HepG2 (cell line): Measurements from ENCODE around the gene PGLYRP4. TPM values are rescaled to one million over a fixed set of nuclear protein-coding genes. Genes with fewer than 3 reads are reported as not detected.

ENCODE experiments used
- ATAC-seq: fragments of 200-7000 bp; cut with Tn5 transposase; 3 replicates; pipeline ENCODE4 v1.9.1; 2020; ENCODE audit warnings: mild to moderate bottlenecking, moderate library complexity
- BruUV-seq: library from RNA; stranded (reverse); fragments of 400-500 nt; replicated peaks from 2 replicates; lab custom pipeline; 2021; lab: Mats Ljungman, UMichigan
- CTCF ChIA-PET: fragments of 300-600 bp; formaldehyde crosslinking; extraction: SDS; loops from one replicate; lab custom pipeline; 2021; ENCODE audit warnings: low total read pairs, inconsistent platforms, low intra/inter-chr PET ratio; lab: Yijun Ruan, JAX
- POLR2A ChIA-PET: fragments of 350-600 bp; sonication (Branson Sonifier 250); formaldehyde crosslinking; loops from one replicate; lab custom pipeline; 2020; ENCODE audit warnings: antibody characterized with exemption, inconsistent platforms; lab: Yijun Ruan, JAX
- DNase-seq: peaks from one replicate; pipeline ENCODE4 v3.0.0-alpha.2; 2015; ENCODE audit warnings: low spot score
- FAIRE-seq: peaks from 3 replicates; lab custom pipeline; 2011; peaks lifted over from hg19 to GRCh38; lab: Jason Lieb, UNC
- H2AFZ ChIP-seq: one replicate; pipeline ENCODE4 v1.6.1; 2011; ENCODE audit warnings: low read length, inconsistent platforms
- H3K27ac ChIP-seq: fragments of 300-600 bp; 3 replicates; pipeline ENCODE4 v1.8.0; 2011; ENCODE audit warnings: mixed run types, mild to moderate bottlenecking, mixed read lengths, low read length, inconsistent platforms; ENCODE audit not compliant: insufficient read depth; ENCODE audit errors: extremely low read length
- H3K27me3 ChIP-seq, 2 experiments: fragments of 200-600 bp in 1 of 2; 2 replicates in 1 of 2; 3 replicates in 1 of 2; pipeline versions ENCODE4 v1.6.0 to v1.8.0; 2011; ENCODE audit warnings: low read length in 2 of 2, mild to moderate bottlenecking in 2 of 2, moderate library complexity in 2 of 2, inconsistent platforms in 1 of 2; ENCODE audit not compliant: insufficient read depth in 2 of 2, control insufficient read depth in 1 of 2
- H3K36me3 ChIP-seq, 2 experiments: fragments of 200-600 bp in 1 of 2; replicated peaks in 1 of 2; 2 replicates in 1 of 2; 3 replicates in 1 of 2; pipeline versions ENCODE4 v1.5.1 to v1.8.0; 2011; ENCODE audit warnings: low read length in 2 of 2, inconsistent platforms in 1 of 2; ENCODE audit not compliant: insufficient read depth in 2 of 2, control insufficient read depth in 1 of 2
- H3K4me1 ChIP-seq: 2 replicates; pipeline ENCODE4 v1.5.1; 2012; ENCODE audit warnings: low read length, inconsistent platforms; ENCODE audit not compliant: insufficient read depth
- H3K4me2 ChIP-seq: 2 replicates; pipeline ENCODE4 v1.6.0; 2011; ENCODE audit warnings: low read depth, low read length, inconsistent platforms
- H3K4me3 ChIP-seq, 3 experiments: fragments of 200-600 bp in 1 of 3; sonication (generic), shearing (Covaris generic) in 1 of 3; replicated peaks in 1 of 3; 2 replicates each; pipeline ENCODE4 v1.5.1; 2011 to 2016; ENCODE audit warnings: low read length in 3 of 3, inconsistent platforms in 2 of 3, low read depth in 2 of 3, mild to moderate bottlenecking in 2 of 3, control low read depth in 1 of 3, mixed read lengths in 1 of 3; ENCODE audit not compliant: insufficient read depth in 1 of 3
- H3K79me2 ChIP-seq: one replicate; pipeline ENCODE4 v1.6.1; 2011; ENCODE audit warnings: low read length, inconsistent platforms; ENCODE audit not compliant: insufficient read depth
- H3K9ac ChIP-seq: 2 replicates; pipeline ENCODE4 v1.6.0; 2011; ENCODE audit warnings: mild to moderate bottlenecking, low read depth, low read length, inconsistent platforms; ENCODE audit not compliant: insufficient read depth
- H3K9me3 ChIP-seq: 2 replicates; pipeline ENCODE4 v1.5.1; 2012; ENCODE audit warnings: mild to moderate bottlenecking, low read length
- H4K20me1 ChIP-seq: 2 replicates; pipeline ENCODE4 v1.6.0; 2011; ENCODE audit warnings: inconsistent platforms, mild to moderate bottlenecking, low read length, moderate library complexity; ENCODE audit not compliant: insufficient read depth
- HNRNPH1 ChIP-seq: fragments of 200-400 bp; formaldehyde crosslinking; optimal IDR thresholded peaks from 2 replicates; pipeline ENCODE3; 2017; ENCODE audit warnings: mild to moderate bottlenecking, low read depth, low read length
- NFE2 ChIP-seq: sonication (generic); formaldehyde crosslinking; IDR thresholded peaks from 2 replicates; pipeline ENCODE4 v1.4.0; 2020; ENCODE audit warnings: missing genetic modification reagents
- NFE2L2 ChIP-seq: fragments of 150-350 bp; IDR thresholded peaks from 2 replicates; pipeline ENCODE4 v1.6.1; 2014; ENCODE audit warnings: low read length
- REXO4 ChIP-seq: sonication (generic); formaldehyde crosslinking; IDR thresholded peaks from 2 replicates; pipeline ENCODE4 v1.8.0; 2022; ENCODE audit warnings: missing genetic modification reagents, mild to moderate bottlenecking, borderline replicate concordance
- RFXANK ChIP-seq: IDR thresholded peaks from 2 replicates; pipeline ENCODE4 v1.6.1; 2016
- TRAFD1 ChIP-seq: sonication (generic); formaldehyde crosslinking; IDR thresholded peaks from 2 replicates; pipeline ENCODE4 v1.5.1; 2020; ENCODE audit warnings: missing genetic modification reagents, mild to moderate bottlenecking, borderline replicate concordance
- ZSCAN12 ChIP-seq: sonication (generic); formaldehyde crosslinking; IDR thresholded peaks from 2 replicates; pipeline ENCODE4 v1.9.0; 2021; ENCODE audit warnings: mild to moderate bottlenecking, missing genetic modification reagents
- WGBS: methylation state at CpG from one replicate; pipeline ENCODE4 v1.1.6; 2017; ENCODE audit warnings: low lambda C conversion rate; 5-methylcytosine and 5-hydroxymethylcytosine counted together
- in situ Hi-C: cut with HindIII; loops from 2 replicates; pipeline ENCODE4 v1.10.0; 2017; ENCODE audit warnings: low pct_unique_long_range_greater_than_20kb; ENCODE audit not compliant: extremely low pct_ligation_motif_present
- intact Hi-C: fragments of 100-400 bp; cut with micrococcal nuclease; formaldehyde crosslinking; loops from one replicate; pipeline ENCODE4 v1.10.0; 2022; ENCODE audit not compliant: unreplicated experiment
- polyA plus RNA-seq, 8 experiments: library from polyadenylated mRNA; depleted of rRNA in 3 of 8; stranded (reverse) in 7 of 8; unstranded in 1 of 8; fragments of >200 nt; fragmentation: Illumina TruSeq in 4 of 8; extraction: Trizol in 4 of 8; gene quantifications; 2 replicates each; pipeline versions ENCODE4 v1.2.1 to v1.2.3, GENCODE V29; 2011 to 2016; ENCODE audit warnings: low read depth in 4 of 8, missing spikeins in 1 of 8, mixed read lengths in 1 of 8; ENCODE audit not compliant: insufficient read depth in 1 of 8
- total RNA-seq, 5 experiments: library from RNA; depleted of rRNA; stranded (reverse); fragments of >200 nt; fragmentation: Illumina TruSeq; extraction: Trizol; gene quantifications; 2 replicates each; pipeline ENCODE4 v1.2.3, GENCODE V29; 2016; ENCODE audit warnings: low read depth in 1 of 5
- TF ChIP-seq, protein P1 (sequence below): IDR thresholded peaks from 2 replicates; pipeline ENCODE4 v1.6.1; 2016; ENCODE audit warnings: missing genetic modification reagents, missing compliant biosample characterization
- TF ChIP-seq, protein P2 (sequence below), 2 experiments: fragments of 450-650 bp in 1 of 2; sonication (generic) in 1 of 2; formaldehyde crosslinking; IDR thresholded peaks; 2 replicates each; pipeline versions ENCODE4 v1.5.0 to v1.8.0; 2020 to 2022; ENCODE audit warnings: mild to moderate bottlenecking in 1 of 2, missing genetic modification reagents in 1 of 2
- TF ChIP-seq, protein P3 (sequence below): sonication (generic); formaldehyde crosslinking; IDR thresholded peaks from 2 replicates; pipeline ENCODE4 v1.4.0; 2020; ENCODE audit warnings: missing genetic modification reagents, borderline replicate concordance

Gene PGLYRP4
- total and polyA plus RNA-seq, 2 of the 13 experiments (the other 11 are each of a cell fraction or from before 2014, with no cell fraction given) = not detected

- TF ChIP-seq, protein P1, sequence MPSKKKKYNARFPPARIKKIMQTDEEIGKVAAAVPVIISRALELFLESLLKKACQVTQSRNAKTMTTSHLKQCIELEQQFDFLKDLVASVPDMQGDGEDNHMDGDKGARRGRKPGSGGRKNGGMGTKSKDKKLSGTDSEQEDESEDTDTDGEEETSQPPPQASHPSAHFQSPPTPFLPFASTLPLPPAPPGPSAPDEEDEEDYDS = no peak
Observed at GRCh38 chr1:153387001-153387400, 38.4 kb upstream of the PGLYRP4 start (continued).

DNA sequence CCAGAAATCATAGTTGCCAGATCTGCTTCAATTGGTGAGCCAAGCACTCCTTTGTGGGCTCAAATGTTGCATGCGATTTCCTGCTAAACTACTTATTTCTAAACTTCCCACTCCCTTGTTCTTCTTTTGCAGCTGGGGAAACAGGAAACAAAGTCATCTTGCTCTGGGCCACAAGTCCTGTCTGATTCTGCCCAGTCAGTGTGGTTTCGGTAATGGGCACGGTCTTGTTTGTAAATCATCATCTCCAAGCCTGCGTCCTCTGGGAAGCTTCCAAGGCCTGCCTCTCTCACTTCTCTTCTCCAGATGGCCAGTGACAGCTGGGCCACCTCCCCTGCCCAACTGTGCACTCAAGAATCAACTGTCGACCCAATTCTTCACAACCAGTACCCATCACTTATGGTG is 37.9 kb upstream of the PGLYRP4 start:
- H3K27me3 ChIP-seq = no peaks in the 10 kb centered on the region; a peak in 1 of 5 replicates
- no peak for FAIRE-seq
- ChIA-PET CTCF (no interaction called here), POLR2A (no interaction called here)
- no peak overlapping the region for H2AFZ ChIP-seq
- no peak overlapping the region for H3K4me3 ChIP-seq
- H3K9ac ChIP-seq = no peak overlapping the region
- H3K79me2 ChIP-seq = no peaks in the 10 kb centered on the region
- intact Hi-C loops = no loop called here
- no peaks in the 10 kb centered on the region for H3K4me1 ChIP-seq
- no peak for ATAC-seq
- H3K36me3 ChIP-seq = no peaks in the 10 kb centered on the region
- WGBS = 18% methylated on average over 5 of the region's 5 CpGs
- no peaks in the 10 kb centered on the region for H3K9me3 ChIP-seq
- DNase-seq = no peak
- no peak overlapping the region for H3K27ac ChIP-seq
- no peak overlapping the region for H3K4me2 ChIP-seq
- in situ Hi-C loops = no loop called here
- BruUV-seq = no TSS peak
- no peaks in the 10 kb centered on the region for H4K20me1 ChIP-seq
- TF ChIP-seq NFE2L2 = no peak
- TF ChIP-seq RFXANK = no peak
- TF ChIP-seq REXO4 (CRISPR knock-in tag) = no peak
- TF ChIP-seq, protein P2, sequence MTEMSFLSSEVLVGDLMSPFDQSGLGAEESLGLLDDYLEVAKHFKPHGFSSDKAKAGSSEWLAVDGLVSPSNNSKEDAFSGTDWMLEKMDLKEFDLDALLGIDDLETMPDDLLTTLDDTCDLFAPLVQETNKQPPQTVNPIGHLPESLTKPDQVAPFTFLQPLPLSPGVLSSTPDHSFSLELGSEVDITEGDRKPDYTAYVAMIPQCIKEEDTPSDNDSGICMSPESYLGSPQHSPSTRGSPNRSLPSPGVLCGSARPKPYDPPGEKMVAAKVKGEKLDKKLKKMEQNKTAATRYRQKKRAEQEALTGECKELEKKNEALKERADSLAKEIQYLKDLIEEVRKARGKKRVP (CRISPR knock-in tag; IDR thresholded peaks at IDR 0.05) = no peak
- TF ChIP-seq HNRNPH1 = no peak
- TF ChIP-seq NFE2 (CRISPR knock-in tag) = no peak
- TF ChIP-seq TRAFD1 (CRISPR knock-in tag) = no peak
- no peak for TF ChIP-seq ZSCAN12 (CRISPR knock-in tag)
- TF ChIP-seq, protein P3, sequence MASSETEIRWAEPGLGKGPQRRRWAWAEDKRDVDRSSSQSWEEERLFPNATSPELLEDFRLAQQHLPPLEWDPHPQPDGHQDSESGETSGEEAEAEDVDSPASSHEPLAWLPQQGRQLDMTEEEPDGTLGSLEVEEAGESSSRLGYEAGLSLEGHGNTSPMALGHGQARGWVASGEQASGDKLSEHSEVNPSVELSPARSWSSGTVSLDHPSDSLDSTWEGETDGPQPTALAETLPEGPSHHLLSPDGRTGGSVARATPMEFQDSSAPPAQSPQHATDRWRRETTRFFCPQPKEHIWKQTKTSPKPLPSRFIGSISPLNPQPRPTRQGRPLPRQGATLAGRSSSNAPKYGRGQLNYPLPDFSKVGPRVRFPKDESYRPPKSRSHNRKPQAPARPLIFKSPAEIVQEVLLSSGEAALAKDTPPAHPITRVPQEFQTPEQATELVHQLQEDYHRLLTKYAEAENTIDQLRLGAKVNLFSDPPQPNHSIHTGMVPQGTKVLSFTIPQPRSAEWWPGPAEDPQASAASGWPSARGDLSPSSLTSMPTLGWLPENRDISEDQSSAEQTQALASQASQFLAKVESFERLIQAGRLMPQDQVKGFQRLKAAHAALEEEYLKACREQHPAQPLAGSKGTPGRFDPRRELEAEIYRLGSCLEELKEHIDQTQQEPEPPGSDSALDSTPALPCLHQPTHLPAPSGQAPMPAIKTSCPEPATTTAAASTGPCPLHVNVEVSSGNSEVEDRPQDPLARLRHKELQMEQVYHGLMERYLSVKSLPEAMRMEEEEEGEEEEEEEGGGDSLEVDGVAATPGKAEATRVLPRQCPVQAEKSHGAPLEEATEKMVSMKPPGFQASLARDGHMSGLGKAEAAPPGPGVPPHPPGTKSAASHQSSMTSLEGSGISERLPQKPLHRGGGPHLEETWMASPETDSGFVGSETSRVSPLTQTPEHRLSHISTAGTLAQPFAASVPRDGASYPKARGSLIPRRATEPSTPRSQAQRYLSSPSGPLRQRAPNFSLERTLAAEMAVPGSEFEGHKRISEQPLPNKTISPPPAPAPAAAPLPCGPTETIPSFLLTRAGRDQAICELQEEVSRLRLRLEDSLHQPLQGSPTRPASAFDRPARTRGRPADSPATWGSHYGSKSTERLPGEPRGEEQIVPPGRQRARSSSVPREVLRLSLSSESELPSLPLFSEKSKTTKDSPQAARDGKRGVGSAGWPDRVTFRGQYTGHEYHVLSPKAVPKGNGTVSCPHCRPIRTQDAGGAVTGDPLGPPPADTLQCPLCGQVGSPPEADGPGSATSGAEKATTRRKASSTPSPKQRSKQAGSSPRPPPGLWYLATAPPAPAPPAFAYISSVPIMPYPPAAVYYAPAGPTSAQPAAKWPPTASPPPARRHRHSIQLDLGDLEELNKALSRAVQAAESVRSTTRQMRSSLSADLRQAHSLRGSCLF (CRISPR knock-in tag) = no peak
